HG02884 (cell line): ENCODE data around the gene AMFR.

Experiments
- ATAC-seq: cut with Tn5 transposase; IDR thresholded peaks from one replicate; pipeline ENCODE4 v1.9.1; 2021; ENCODE audit warnings: mild to moderate bottlenecking, moderate library complexity; ENCODE audit not compliant: unreplicated experiment

The AMFR gene

DNA sequence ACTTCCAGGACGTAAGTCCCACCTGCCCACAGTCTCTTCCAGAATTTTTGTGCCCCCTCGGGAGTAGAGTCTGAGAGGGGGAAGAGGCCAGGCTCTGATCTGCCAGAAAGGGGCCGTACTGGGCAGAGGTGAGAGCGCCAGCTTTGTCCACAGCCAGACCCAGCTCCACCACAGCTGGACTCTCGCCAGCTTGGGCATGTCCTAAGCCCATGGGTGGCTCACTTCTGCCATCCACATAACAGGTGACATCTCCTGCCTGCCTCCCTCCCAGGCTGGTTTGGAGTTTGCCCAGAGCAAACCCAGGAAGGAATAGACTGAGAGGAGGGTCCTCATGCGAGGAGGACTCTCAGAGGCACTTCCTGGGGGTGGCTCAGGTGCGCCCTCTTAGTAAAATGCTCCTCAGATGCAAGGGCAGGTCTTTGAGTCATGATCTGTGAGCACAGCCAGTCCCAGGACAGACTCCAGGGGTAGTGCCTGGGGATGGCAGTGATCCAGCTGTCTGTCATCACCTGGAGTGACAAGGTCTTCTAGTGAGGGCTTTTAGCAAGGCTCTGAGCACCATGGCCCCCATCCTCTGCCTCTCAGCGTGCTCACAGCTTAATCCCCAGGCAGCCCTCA, 89.2 kb downstream of the AMFR start:
- no peak for ATAC-seq

DNA sequence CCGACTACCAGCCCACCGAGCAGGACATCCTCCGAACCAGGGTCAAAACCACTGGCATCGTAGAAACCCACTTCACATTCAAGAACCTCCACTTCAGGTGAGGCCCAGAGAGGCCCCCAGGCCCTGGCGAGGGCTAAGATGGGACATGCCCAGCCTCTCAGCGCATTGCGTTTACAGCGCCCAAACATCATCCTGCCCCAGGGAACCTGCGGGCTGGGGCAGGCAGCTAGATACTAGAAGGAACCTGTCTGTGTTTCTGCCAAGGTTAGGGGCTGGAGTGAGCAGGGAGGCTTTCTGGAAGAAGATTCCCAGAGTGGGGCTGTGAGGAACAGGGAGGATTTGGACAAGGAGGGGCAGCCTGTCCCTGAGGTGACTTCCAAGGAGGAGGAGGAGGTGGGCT, 90.6 kb downstream of the AMFR start:
- no peak for ATAC-seq

DNA sequence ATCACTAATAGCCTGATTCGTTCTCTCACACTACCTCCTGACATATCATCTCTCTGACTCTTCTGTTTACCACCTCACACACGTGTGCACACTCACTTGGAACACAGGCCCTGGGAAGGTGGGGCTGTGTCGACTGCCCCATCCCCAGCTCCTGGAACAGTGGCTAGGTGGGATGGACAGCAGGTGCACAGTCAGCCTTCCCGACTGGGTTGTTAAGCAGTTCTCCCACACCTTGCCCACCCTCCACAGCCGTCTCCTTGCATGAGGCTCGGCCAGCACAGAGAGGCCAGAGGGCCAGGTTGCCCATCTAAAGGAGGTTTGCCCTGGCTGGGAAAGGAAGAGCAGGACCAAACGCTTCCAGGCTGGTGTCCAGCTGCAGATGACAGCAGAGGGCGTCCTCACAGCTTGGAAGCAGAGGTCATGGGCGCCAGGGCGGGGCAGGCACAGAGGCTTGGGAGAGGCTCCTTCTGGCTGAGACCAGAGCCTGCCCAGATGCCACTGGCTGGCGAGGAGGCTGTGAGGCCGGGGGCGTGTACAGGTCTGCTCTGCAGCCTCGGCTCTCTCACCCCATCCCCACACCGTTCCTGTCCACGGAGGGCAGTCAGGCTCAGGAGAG, 92.8 kb downstream of the AMFR start:
- no peak for ATAC-seq

DNA sequence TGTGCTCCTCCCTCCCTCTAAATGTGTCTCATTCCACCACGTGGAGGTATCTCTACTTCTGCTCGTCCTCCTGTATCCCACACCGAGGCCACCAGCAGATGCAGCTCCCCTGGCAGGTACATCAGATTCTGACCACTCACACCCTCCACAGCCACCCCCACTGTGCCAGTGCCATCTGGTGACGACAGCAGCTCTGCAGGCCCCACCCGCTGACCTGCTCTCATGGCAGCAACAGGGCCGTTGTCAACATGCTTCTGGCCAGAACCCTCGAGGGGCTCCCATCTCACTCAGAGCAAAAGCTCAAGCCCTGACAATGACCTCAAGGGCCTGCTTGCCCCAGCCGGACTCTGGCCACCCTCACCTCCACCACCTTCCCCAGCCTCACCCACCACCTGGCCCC, 93.4 kb downstream of the AMFR start:
- no peak for ATAC-seq

DNA sequence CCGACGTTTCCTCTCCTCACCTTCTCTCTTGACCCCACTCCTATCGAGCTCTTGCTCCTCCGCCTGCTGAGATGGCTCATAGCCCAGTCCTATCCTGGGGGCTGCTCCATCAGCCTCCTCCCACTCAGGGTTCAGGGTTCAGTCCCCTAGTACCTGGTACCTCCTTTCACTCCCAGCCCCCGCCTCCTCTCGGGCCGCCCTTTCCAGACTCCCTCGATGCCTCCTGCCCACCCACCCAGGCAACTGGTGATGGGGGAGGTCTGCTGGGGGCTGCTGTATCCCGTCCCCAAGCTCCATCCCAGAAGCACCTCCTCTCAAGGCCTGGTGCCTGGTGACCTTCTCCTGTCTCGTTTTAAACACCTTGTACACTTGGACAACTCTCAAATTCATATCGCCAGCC, 93.9 kb downstream of the AMFR start:
- ATAC-seq, result no peak

DNA sequence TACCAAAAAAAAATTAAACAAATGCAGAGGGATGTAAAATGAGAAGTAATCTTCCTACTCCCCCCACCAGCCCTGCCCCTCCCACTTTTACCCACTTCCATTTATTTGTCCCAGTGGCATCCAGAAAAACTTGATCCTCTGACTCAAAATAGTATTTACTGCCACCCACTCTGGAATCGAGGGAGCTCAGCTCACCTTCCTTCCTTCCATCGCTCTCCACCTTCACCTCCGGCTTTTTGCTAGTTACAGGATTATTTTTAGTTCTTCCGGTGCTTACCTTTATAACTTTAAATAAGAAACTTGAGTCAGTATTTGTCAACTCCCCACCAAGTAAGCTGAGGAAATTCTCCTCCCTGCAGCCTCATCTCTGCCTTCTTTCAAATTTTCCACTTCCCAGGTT, 94.9 kb downstream of the AMFR start:
- no peak for ATAC-seq

DNA sequence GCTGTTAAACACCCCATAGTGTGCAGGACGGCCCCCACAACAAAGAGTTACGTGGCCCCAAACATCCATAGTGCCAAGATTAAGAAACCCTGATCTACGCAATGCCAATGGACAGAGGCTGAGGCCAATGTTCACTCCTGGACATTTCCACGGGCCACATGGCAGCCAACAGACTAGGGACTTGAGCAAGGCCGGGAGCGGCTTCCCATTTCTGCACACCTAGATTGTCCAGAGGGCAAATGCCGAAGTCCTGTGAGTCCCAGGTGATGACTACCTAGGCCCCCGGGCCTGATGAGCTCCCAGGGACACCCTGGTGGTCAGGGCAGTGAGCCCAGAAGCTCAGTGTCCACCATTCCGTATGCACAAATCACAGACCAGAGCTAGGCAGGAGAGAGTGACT, 95.5 kb downstream of the AMFR start:
- no peak for ATAC-seq

DNA sequence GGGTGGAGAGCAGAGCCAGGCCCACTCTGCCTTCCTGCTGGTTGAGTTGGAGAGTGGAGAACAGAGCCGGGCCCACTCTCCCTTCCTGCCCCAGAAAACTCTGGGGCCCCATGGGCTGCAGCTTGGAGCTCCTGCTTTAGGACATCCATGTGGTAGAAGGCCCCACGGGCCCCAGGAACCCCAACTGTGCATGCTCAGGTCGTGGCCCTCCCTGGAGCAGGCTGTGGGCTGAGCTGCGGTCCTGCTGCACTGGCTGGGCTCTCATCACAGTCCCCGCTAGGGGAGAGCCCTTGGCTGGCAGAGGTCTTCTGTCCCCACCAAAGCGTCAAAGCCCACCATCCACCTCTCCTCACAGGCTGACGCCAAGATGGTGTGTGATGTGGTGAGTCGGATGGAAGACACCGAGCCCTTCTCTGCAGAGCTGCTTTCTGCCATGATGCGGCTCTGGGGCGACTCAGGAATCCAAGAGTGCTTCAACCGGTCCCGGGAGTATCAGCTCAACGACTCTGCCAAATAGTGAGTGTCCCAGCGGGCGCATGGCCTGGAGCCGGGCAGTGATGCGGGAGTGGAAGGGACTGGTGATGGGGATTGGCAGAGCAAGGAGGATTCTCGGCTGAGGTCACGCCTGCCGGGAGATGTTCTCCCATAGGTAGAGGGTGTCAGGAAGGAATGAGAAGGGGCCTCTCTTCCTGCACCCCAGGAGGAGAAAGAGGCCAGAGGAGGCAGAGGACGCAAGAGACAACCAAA, 96.9 kb downstream of the AMFR start:
- no peak for ATAC-seq

DNA sequence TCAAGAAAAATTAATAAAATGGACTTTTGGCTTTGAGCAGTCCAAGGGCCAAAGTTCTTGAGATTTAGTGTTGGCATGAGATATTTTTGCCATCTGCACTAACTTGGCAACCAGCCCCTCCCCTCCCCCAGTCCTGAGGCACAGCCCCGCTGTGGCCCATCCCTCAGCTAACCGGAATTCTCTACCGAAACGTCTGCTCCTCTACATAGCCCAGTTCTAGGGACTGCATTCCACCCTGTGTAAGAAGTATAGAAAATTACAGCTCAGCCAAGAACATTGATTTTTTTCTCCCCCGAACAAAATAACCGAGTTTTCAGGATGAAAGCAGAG, 97.5 kb downstream of the AMFR start:
- no peak for ATAC-seq

DNA sequence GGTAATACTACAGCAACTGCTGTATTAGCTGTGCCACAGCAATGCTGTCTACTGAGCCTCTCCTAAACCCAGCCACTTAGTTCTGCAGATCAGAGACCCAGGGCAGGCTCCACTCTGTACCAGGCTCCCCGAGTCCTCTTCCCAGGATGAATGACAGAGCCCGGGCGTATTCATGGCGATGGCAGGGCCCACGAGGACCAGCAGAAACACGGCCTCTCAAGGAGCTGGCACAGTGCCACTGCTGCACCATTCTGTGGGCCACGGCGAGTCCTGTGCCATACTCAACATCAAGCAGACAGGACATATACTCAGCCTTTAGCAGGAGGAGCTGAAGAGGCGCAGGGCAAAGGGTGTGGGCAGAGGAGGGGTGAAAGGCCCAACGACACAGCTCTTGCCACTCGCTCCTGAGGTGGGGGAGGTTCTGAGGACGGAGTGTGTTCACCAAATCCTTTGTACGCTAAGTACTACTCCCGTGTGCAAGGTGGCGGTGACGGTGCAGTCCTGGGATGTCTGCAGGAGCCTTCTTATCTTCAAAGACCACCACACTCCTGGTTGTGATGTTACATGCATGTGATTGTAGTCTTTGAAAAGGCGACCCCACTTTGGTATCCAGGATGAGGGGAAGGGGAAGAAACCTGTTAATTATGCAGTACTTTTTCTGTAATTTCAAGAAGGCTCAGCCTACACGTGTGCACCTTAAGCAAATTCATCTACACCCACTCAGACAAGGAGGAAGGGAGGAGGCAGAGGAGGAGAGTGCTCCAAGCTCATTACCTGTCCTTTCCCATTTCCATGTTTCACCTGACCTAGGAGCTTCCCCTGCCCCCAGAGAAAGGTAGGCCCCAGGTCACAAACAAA, 98.0 kb downstream of the AMFR start:
- no peak for ATAC-seq

DNA sequence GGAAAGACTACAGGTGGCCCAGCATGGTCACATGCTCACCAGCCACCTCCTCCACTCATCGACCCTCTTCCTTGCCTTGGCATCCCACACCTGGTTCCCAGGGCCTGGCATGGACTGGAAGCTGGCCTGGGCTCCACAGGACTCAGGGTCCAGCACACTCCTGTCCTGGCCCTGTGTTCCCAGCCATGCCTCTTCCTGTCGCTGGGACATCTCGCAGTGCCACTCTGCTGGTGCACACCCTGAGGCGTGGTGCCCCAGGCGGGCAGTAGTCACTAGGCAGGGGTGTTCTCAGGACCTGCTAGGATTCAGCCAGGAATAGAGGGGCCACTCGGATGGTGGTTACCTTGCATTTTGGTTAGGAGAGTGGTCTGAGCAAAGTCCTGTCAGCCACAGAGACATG, 99.4 kb downstream of the AMFR start:
- no peak for ATAC-seq

DNA sequence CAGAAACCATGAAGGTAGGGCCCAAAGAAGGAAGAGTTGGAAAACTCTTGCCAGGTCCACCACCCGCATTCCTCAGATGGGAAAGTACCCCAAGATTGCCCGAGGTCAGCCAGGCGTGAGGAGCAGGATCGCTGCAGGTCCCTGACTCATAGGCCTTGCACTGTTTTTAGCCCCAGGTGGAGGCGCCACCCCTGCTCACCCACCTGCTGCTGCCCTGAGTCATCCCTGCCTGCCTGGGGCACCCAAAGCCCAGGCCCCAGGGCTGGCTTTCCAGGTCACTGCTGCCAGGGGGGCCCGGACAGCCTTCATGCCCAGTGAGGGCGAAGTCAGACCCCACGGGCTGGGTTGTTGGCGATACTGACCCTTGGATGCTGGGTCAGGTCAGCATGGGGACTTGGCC, 100.9 kb downstream of the AMFR start:
- ATAC-seq, result no peak

DNA sequence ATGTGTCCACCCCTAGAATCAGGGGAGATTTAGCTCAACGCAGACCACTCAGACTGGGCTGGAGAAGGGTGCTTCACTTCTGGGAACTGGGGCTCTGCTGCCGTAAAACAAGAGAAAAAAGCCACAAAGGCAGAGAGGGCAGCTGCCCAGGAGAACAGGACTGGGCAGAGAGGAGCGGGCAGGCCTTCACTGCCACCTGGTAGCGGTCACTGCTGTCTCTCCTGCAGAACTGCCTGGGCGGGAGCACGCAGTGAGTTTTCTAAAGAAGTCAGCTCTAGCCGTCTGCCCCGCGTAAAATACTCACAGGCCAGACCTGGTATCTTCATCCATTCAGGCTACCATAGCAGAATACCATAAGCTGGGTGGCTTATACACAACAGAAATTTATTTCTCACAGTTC, 103.8 kb downstream of the AMFR start:
- ATAC-seq, result no peak

DNA sequence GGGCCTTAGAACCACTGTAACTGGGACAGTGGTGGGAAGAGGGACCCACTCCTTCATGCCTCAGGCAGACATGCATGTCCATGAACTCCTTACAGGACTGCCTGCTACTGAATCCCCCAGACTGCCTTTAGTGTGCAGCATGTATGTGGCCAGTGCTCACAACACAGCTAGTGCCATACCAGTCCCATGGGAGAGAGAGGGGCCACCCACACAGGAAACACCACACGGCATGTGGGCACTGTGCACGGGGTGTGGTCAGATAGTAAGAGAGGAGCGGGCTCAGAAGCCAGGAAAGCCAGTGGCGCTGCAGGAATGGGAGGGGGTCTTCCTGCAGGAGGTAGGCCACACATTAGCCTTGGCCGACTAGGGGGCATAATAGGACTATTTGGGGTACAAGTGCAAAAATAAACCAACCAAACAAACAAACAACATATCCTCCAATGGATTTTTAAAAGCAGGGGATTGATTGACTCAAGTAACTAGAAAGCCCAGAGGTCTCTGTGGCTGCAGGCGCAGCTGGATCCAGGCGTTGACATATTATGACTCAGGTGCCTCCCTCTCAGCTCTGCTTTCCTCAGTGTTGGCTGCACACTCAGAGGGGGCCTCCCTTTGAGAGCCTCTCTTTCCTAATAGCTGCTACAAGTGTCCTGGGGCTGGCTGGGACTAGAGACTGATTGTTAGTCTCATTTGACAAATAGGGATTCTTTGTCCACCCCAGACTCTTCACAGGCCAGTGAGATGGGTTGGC, 104.4 kb downstream of the AMFR start:
- no peak for ATAC-seq

DNA sequence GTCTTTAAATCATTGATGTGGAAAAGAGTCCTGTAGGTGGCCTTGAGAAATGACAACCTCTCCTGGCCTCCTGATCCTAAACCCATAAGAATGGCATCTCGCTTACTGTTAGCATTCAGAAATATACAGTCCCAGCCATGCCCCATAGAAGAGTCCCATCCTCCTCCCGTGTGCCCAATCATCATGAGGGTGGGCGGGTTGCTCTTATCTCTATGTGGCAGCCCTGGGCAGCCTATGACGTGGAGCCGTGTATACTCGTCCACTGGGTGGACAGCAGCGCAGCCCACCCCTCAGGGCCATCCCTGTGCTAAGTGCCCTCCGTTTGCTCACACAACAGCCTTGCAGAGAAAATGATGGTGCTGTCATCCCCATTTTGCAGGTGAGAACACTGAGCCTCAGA, 105.3 kb downstream of the AMFR start:
- no peak for ATAC-seq

DNA sequence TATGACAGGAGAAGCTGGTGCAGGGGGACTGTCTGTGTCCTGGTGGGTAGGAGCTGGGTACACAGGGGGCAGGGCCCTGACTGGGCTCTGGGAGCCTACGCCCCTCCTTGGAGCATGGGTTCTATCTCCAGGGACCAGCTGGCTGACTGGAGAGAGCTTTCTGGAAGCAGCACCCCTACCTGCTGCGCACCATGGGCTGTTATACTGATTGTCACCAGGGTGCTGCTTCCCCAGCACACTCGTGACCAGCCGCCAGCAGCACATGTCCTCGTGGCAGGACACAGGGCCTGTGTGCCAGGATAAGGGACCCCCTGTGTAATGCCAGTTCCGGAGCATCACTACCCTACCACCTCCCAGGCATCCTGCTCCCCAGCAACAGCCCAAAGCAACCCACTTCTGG, 106.0 kb downstream of the AMFR start:
- ATAC-seq, result no peak

DNA sequence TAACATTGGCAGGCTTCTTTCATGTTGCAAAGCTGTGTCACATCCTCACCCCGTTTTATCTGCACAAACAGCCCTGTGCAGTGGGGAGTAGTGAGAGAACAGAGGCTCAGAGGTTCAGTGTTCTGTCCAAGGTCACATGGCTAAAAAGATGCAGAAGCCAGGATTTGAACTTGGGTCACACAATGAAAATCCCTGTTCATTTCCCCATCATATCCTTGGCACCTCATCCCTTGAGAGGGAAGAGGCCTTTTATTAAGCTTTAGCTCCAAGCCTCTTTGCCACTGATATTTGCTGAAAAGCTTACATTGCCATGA, 106.6 kb downstream of the AMFR start:
- no peak for ATAC-seq

DNA sequence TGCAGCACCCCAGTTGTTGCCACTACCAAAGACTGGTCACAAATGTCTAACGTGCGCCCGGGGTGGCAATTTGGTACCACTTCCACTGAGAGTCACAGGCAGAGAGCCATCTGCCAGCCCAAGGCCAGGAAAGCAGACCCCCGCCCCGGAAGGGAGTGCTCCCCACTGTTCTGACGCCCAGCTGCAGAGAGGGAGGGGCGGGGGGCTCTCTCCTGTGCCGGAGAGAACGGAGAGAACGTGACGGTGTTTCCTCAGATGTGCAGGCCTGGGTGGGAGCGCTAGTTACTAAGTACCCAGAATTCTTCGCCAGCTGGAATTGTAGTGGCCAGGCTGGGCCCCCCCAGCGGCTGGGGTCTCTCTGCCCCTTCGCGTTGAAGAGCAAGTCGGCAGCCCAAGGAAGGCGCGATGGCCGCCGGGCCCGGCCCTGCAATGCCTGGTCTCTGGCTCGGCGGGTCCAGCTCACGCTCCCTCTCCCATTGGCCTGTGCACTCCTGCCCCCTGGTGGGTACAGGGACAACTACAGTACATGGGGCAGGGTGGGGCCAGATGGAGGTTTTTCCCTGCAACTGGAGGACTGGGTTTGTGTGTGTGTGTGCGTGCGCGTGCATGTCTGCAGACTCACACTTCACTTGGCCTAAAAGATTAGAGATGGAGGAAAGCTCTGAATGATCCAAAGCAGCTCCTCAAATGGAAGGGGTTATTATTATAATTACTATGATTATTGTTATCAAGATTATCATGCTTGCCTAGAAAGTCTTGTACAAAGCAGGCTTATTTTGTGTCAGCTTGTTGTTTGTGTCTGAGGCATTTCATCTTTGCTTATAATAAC, 107.1 kb downstream of the AMFR start:
- ATAC-seq, result peak; percentile 92

DNA sequence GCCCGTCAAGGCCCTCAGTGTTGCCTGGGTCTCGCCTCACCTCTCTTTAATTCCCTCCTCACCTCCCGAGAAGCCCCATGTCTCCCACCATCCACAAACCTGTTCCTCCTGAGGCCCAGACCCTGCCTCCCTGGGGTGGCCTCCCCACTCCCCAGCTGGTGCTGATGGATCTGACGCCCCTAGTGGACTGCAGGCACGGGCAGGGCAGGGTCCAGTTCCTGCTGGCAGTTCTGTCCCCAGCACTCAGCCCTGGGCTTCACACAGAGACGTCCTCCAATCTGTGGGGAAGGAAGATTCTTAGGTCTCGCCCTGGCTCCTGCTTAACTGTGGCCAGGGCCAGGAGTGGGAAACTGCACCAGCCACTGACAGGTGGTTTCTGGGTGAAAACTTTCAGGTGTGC, 108.8 kb downstream of the AMFR start:
- ATAC-seq, result no peak

DNA sequence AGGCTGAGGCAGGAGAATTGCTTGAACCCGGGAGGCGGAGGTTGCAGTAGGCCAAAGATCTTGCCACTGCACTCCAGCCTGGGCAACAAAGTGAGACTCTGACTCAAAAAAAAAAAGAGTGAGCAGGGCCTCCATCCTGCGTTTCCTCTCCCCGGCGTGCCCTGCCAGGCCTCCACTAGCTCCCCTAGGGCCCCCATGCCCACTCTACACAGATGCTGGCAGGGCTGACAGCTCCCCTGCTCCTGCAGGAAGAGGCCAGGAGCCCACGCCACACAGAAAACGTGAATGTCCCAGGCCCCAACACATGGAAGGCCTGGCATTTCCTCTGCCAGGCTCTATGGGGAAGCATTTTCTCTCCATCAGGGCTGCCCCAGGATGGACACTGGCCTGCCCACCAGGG, 109.4 kb downstream of the AMFR start:
- no peak for ATAC-seq
